ENCODE results near the gene COL16A1. TPM values are rescaled to one million over a fixed set of nuclear protein-coding genes. Genes with fewer than 3 reads are reported as not detected.

The COL16A1 gene
- total RNA-seq, result under 1 TPM in 1 of 2 experiments, not detected in 1; 0.09 TPM

GRCh38 chr1:31703431-31704270 lies at the start of gene COL16A1:
COL16A1 (minus strand) TSS chr1:31704017; CDS start chr1:31702193, 1,824 bp downstream.
- peaks cover 33% of the 10 kb centered on the region for H3K27me3 Mint-ChIP-seq
- ChIA-PET CTCF (interaction anchor here (0.5 to 1.5 kb wide), 9 partner anchors 9 to 508 kb away, joined by 3 to 5 read pairs (median 3); no protein-coding TSS in a partner anchor), POLR2A (interaction anchor here (0.8 kb wide), 1 partner anchor 59 kb away, joined by 4 read pairs; the partner anchor contains the start of gene PEF1)
- intact Hi-C loops (cut with DNase I, micrococcal nuclease), result loop anchor here in 1 of 2 experiments (2.0 kb wide), 2 partner anchors 85 to 139 kb away; no protein-coding TSS in a partner anchor
- no peaks in the 10 kb centered on the region for H3K9me3 Mint-ChIP-seq (ENCODE audit: low read depth)
- DNase-seq (no peak), ATAC-seq (no peak)
- H3K4me1 Mint-ChIP-seq, result peaks cover 44% of the 10 kb centered on the region
- no peak within 1 kb of the TSS for H3K4me3 Mint-ChIP-seq
- H3K36me3 Mint-ChIP-seq (ENCODE audit: low read depth), result no peaks in the 10 kb centered on the region
- peak within 1 kb of the TSS; percentile 38 for H3K27ac Mint-ChIP-seq

GRCh38 chr1:31752952-31753475 lies 49.2 kb upstream of the COL16A1 start:
- intact Hi-C loops (cut with DNase I, micrococcal nuclease), result no loop called here
- DNase-seq (no peak), ATAC-seq (no peak)
- H3K4me1 Mint-ChIP-seq, result peaks cover 10% of the 10 kb centered on the region
- ChIA-PET POLR2A (interaction anchor here (0.6 kb wide), 1 partner anchor 8 kb away, joined by 3 read pairs; no protein-coding TSS in a partner anchor), CTCF (no interaction called here)
- H3K27ac Mint-ChIP-seq, result no peak overlapping the region
- no peaks in the 10 kb centered on the region for H3K9me3 Mint-ChIP-seq (ENCODE audit: low read depth)
- no peaks in the 10 kb centered on the region for H3K36me3 Mint-ChIP-seq (ENCODE audit: low read depth)
- H3K27me3 Mint-ChIP-seq, result no peaks in the 10 kb centered on the region
- H3K4me3 Mint-ChIP-seq, result no peak overlapping the region

GRCh38 chr1:31752258-31752657 lies 48.4 kb upstream of the COL16A1 start:
- Mint-ChIP-seq H3K9me3 (ENCODE audit: low read depth) (no peaks in the 10 kb centered on the region), H3K27ac (no peak overlapping the region), H3K27me3 (no peaks in the 10 kb centered on the region), H3K4me3 (no peak overlapping the region), H3K4me1 (peaks cover 10% of the 10 kb centered on the region), H3K36me3 (ENCODE audit: low read depth) (no peaks in the 10 kb centered on the region)
- POLR2A ChIA-PET, result no interaction called here
- DNase-seq (no peak), ATAC-seq (no peak)
- intact Hi-C loops (cut with DNase I, micrococcal nuclease), result no loop called here
- CTCF ChIA-PET, result no interaction called here

- POLR2A ChIA-PET, result interaction anchor here (0.6 kb wide), 1 partner anchor 304 kb away, joined by 5 read pairs; no protein-coding TSS in a partner anchor
Observed at GRCh38 chr1:31751822-31752241, 48.0 kb upstream of the COL16A1 start.

GRCh38 chr1:31750858-31751510 lies 47.2 kb upstream of the COL16A1 start:
- intact Hi-C loops (cut with DNase I, micrococcal nuclease), result no loop called here
- ATAC-seq (peak; percentile 44), DNase-seq (peak; percentile 23)
- Mint-ChIP-seq H3K36me3 (ENCODE audit: low read depth) (no peaks in the 10 kb centered on the region), H3K4me3 (no peak overlapping the region), H3K9me3 (ENCODE audit: low read depth) (no peaks in the 10 kb centered on the region), H3K4me1 (peaks cover 15% of the 10 kb centered on the region), H3K27me3 (no peaks in the 10 kb centered on the region), H3K27ac (no peak overlapping the region)
- ChIA-PET CTCF (interaction anchor here (0.6 to 1.4 kb wide), 5 partner anchors 10 to 60 kb away, joined by 3 to 4 read pairs (median 3); partner anchors contain the start of gene COL16A1), POLR2A (interaction anchor here (0.6 kb wide), 1 partner anchor 305 kb away, joined by 5 read pairs; no protein-coding TSS in a partner anchor)

More at GRCh38 chr1:31751822-31752241, 48.0 kb upstream of the COL16A1 start:
- DNase-seq (no peak), ATAC-seq (no peak)
- intact Hi-C loops (cut with DNase I, micrococcal nuclease), result no loop called here
- CTCF ChIA-PET, result interaction anchor here (0.8 to 1.4 kb wide), 4 partner anchors 9 to 47 kb away, joined by 3 to 4 read pairs (median 3); partner anchors contain the start of gene COL16A1
- Mint-ChIP-seq H3K27ac (no peak overlapping the region), H3K4me1 (peaks cover 13% of the 10 kb centered on the region), H3K27me3 (no peaks in the 10 kb centered on the region), H3K4me3 (no peak overlapping the region), H3K36me3 (ENCODE audit: low read depth) (no peaks in the 10 kb centered on the region), H3K9me3 (ENCODE audit: low read depth) (no peaks in the 10 kb centered on the region)

- intact Hi-C loops (cut with DNase I, micrococcal nuclease), result no loop called here
Observed at GRCh38 chr1:31749785-31750735, 46.2 kb upstream of the COL16A1 start.

DNA sequence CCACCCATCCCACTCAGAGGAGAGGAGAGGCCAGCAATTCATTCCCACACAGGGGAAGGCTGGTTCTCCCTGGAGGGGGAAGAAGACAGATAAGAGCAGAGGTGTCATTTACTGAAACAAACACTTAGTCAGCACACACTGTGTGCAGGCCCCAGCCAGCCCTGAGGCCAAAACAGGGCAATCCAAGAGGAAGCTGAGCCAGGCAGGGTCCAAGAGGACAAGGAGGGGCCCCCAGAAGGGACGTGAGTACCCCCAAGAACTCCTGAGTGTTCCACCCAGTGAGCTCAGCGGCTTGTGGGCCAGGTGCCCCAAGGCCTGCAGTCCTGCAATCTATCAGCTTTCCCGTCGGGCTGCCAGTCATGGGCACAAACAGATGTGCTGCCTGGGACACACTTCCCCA lies 44.5 kb upstream of the COL16A1 start:
- intact Hi-C loops (cut with DNase I, micrococcal nuclease), result no loop called here
- ChIA-PET CTCF (interaction anchor here (0.6 to 1.4 kb wide), 2 partner anchors 12 to 91 kb away, joined by 3 to 4 read pairs; no protein-coding TSS in a partner anchor), POLR2A (no interaction called here)
- H3K27ac Mint-ChIP-seq, result no peak overlapping the region
- H3K27me3 Mint-ChIP-seq, result no peaks in the 10 kb centered on the region
- no peaks in the 10 kb centered on the region for H3K36me3 Mint-ChIP-seq (ENCODE audit: low read depth)
- H3K4me1 Mint-ChIP-seq, result peaks cover 15% of the 10 kb centered on the region
- H3K4me3 Mint-ChIP-seq, result no peak overlapping the region
- no peak for ATAC-seq
- no peak for DNase-seq
- no peaks in the 10 kb centered on the region for H3K9me3 Mint-ChIP-seq (ENCODE audit: low read depth)

More at GRCh38 chr1:31749785-31750735, 46.2 kb upstream of the COL16A1 start:
- CTCF ChIA-PET, result interaction anchor here (1.0 kb wide), 1 partner anchor 80 kb away, joined by 3 read pairs; no protein-coding TSS in a partner anchor
- Mint-ChIP-seq H3K9me3 (ENCODE audit: low read depth) (no peaks in the 10 kb centered on the region), H3K36me3 (ENCODE audit: low read depth) (no peaks in the 10 kb centered on the region), H3K27me3 (no peaks in the 10 kb centered on the region), H3K27ac (no peak overlapping the region), H3K4me1 (peaks cover 15% of the 10 kb centered on the region), H3K4me3 (no peak overlapping the region)
- DNase-seq (no peak), ATAC-seq (no peak)
- POLR2A ChIA-PET, result no interaction called here

DNA sequence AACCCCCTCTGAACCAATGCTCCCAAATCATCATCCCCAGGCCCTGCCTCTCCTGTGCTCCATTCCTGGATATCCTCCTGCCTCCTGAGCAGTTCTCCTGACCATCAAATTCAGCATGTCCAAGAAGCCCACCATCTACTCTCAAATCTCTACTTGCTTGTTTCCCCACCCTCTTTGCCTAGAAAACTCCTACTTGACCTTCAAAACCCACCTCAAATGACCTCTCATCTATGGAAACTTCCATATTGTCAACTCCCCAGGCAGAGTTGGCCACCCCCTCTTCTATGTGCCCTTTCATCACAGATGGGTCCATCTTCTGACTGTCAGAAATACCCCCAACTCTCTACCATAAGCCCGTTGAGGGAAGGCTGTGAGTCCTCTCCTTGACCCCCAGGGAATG lies 43.5 kb upstream of the COL16A1 start:
- Mint-ChIP-seq H3K27ac (no peak overlapping the region), H3K4me1 (peaks cover 15% of the 10 kb centered on the region), H3K27me3 (no peaks in the 10 kb centered on the region), H3K9me3 (ENCODE audit: low read depth) (no peaks in the 10 kb centered on the region), H3K4me3 (no peak overlapping the region), H3K36me3 (ENCODE audit: low read depth) (no peaks in the 10 kb centered on the region)
- POLR2A ChIA-PET, result no interaction called here
- intact Hi-C loops (cut with DNase I, micrococcal nuclease), result no loop called here
- DNase-seq, result no peak
- no peak for ATAC-seq
- CTCF ChIA-PET, result interaction anchor here (1.2 to 1.4 kb wide), 2 partner anchors 11 to 13 kb away, joined by 3 read pairs; no protein-coding TSS in a partner anchor

DNA sequence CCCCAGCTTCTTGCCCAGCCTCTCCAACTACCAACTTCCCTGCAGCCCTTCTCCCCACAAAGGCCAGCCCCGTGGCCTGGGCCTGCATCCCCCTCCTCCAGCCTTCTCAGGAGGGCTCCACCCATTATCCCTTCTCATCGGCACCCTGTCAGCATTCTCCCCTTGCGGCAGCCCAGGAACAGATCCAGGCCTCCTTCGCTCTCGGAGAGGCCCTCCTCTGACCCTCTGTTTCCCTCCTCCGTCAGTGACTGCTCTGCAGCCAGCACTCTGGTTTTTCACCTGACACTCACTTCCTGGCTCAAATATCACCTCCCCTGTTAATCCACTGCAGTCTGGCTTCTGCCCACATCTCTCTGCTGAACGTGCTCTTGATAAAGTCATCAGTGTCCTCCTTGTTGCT lies 42.9 kb upstream of the COL16A1 start:
- ChIA-PET CTCF (interaction anchor here (1.3 to 2.3 kb wide), 5 partner anchors 25 to 89 kb away, joined by 3 to 7 read pairs (median 6); no protein-coding TSS in a partner anchor), POLR2A (no interaction called here)
- DNase-seq (no peak), ATAC-seq (no peak)
- Mint-ChIP-seq H3K27ac (no peak overlapping the region), H3K4me3 (no peak overlapping the region), H3K9me3 (ENCODE audit: low read depth) (no peaks in the 10 kb centered on the region), H3K27me3 (no peaks in the 10 kb centered on the region), H3K36me3 (ENCODE audit: low read depth) (no peaks in the 10 kb centered on the region), H3K4me1 (peaks cover 14% of the 10 kb centered on the region)
- intact Hi-C loops (cut with DNase I, micrococcal nuclease), result no loop called here

- no peak overlapping the region for H3K4me3 Mint-ChIP-seq
- intact Hi-C loops (cut with DNase I, micrococcal nuclease), result loop anchor here (1.0 kb wide), 2 partner anchors 43 to 82 kb away; no protein-coding TSS in a partner anchor
- DNase-seq, result no peak
- H3K27me3 Mint-ChIP-seq, result no peaks in the 10 kb centered on the region
- no peak for ATAC-seq
- ChIA-PET POLR2A (interaction anchor here (1.0 kb wide), 1 partner anchor 42 kb away, joined by 3 read pairs; no protein-coding TSS in a partner anchor), CTCF (interaction anchor here (0.7 to 2.4 kb wide), 21 partner anchors 11 to 376 kb away, joined by 3 to 19 read pairs (median 4); no protein-coding TSS in a partner anchor)
- H3K36me3 Mint-ChIP-seq (ENCODE audit: low read depth), result no peaks in the 10 kb centered on the region
- H3K9me3 Mint-ChIP-seq (ENCODE audit: low read depth), result no peaks in the 10 kb centered on the region
- no peak overlapping the region for H3K27ac Mint-ChIP-seq
- H3K4me1 Mint-ChIP-seq, result peaks cover 11% of the 10 kb centered on the region
Observed at GRCh38 chr1:31745946-31746670, 42.3 kb upstream of the COL16A1 start.

All from activated CD4-positive, alpha-beta T cell treated with anti-CD3 and anti-CD28 coated beads for 36 hours (primary cell).